HG03469 (cell line): ENCODE measurements around the gene DNAI7.

ENCODE experiments used
- ATAC-seq: cut with Tn5 transposase; IDR thresholded peaks from one replicate; pipeline ENCODE4 v1.9.1; 2021; ENCODE audit warnings: mild to moderate bottlenecking, moderate library complexity, moderate number of reproducible peaks; ENCODE audit not compliant: unreplicated experiment

DNAI7 gene

GRCh38 chr12:25195056-25195971 is at the start of gene DNAI7, which contains the start of gene ETFRF1:
TSS of gene DNAI7 (minus strand) at chr12:25195160. CDS start at chr12:25195078, 82 bp downstream.
TSS of gene ETFRF1 (plus strand) at chr12:25195237. CDS start at chr12:25203957, 8,720 bp downstream.
- ATAC-seq = peak; percentile 82

DNA sequence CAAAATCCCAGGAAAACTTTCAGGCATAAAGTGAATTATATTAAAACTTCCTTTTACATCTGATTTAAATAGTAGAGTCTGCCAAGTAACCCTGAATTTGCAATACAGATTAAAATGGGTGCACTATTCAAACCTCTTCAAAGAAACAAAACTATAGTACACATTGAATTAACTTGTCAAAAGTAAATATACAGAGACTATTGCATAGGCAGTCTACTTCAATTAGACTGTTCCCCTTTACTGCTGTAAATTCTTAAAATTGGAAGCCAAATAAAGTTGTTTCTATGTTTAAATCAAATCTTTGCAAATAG is 48.7 kb upstream of the DNAI7 start:
- ATAC-seq = no peak

GRCh38 chr12:25242981-25243679 is 48.2 kb upstream of the DNAI7 start:
- no peak for ATAC-seq

- no peak for ATAC-seq
Observed at GRCh38 chr12:25241167-25242020, 46.4 kb upstream of the DNAI7 start.

- ATAC-seq = no peak
Observed at GRCh38 chr12:25236626-25237025, 41.7 kb upstream of the DNAI7 start.

- no peak for ATAC-seq
Observed at GRCh38 chr12:25236190-25236589, 41.2 kb upstream of the DNAI7 start.

DNA sequence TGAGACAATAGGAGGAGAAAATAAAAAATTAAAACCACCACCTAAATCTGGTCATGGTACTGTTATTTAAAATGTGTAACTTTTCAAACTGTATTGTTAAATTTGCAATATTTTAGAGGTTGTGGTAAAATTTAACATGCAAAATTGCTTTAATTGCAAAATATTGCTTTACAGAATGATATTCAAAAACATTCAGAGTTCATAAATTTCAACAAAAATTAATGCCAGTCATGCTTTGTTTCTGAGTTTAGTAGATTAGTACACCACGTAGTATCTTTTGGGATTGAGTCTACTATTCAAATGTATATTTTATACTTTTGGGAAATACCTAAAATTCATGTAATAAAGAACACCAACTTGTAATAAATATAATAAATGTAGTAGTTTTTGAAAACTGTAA is 18.4 kb upstream of the DNAI7 start:
- no peak for ATAC-seq

- no peak for ATAC-seq
Observed at GRCh38 chr12:25208554-25208953, 13.6 kb upstream of the DNAI7 start.

GRCh38 chr12:25207846-25208245 is 12.9 kb upstream of the DNAI7 start:
- ATAC-seq = no peak

- ATAC-seq = no peak
Observed at GRCh38 chr12:25207411-25207810, 12.5 kb upstream of the DNAI7 start.

DNA sequence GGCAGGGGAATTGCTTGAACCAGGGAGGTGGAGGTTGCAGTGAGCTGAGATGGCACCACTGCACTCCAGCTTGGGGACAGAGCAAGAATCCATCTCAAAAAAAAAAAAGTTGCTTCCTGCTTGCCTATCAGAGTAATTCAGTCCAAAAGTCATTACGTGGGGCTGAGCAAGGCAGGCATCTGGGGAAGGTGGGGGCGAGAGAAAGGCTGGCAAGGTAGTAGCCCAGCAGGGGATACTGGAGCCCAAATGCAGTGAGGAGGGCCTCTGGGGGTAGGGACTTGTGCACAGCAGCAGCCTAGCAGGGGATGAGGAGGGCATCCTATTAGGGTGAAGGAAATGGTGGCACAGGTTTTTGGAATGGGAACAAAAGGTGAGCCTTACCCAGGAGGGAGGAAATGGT is 7.2 kb upstream of the DNAI7 start:
- no peak for ATAC-seq

DNA sequence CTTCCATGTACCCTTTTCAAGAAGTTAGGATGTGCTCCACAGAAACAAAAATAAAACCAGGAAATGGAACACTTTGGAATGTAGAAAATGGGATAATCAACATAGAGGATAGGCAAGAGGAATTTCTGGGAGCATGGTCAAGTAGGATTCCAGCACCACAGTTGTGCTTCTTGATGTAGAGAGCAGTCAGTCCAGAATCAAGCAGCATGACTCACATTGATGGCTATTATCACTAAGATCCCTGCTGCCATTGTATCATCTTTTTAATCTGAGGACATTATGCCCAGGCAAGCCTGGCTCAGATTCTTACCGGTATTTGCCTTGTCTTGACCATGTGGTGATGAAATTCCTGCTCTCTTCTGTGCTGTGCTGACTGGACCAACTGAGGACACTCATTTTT is 5.7 kb upstream of the DNAI7 start:
- ATAC-seq = no peak

DNA sequence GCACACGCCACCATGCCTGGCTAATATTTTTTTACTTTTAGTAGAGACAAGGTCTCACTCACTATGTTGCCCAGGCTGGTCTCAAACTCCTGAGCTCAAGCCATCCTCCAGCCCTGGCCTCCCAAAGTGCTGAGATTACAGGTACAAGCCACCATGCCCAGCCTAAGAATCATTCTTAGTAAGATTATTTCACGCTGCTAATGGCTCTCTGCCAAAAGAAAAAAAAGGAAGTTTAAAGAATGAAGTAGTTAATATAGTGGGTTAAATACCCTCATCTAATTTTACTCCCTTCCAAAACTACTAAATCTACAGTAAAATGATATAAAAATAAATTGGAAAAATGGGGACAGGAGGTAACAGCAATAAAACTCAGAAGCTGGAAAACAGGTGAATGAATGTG is 2.6 kb upstream of the DNAI7 start:
- no peak for ATAC-seq

DNA sequence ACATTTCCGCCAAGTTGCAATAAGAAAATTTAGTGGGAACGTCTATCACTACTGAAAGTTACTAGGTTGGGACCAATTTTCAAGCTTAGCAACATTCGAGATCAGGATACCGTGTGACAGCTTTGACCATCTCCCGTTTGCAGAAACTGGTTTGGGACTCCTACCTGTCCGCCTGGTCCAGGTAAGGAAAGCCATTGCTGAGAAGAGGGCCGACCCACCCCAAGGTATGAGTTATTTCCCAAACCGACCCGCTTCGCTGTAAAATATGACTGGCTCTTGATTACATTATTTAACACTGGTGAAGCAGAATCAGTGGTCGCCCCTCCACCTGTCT is 271 bp downstream of the DNAI7 start:
- no peak for ATAC-seq

- no peak for ATAC-seq
Observed at GRCh38 chr12:25194214-25194613, 746 bp downstream of the DNAI7 start.

GRCh38 chr12:25190793-25191192 is 4.2 kb downstream of the DNAI7 start:
- ATAC-seq = no peak

DNA sequence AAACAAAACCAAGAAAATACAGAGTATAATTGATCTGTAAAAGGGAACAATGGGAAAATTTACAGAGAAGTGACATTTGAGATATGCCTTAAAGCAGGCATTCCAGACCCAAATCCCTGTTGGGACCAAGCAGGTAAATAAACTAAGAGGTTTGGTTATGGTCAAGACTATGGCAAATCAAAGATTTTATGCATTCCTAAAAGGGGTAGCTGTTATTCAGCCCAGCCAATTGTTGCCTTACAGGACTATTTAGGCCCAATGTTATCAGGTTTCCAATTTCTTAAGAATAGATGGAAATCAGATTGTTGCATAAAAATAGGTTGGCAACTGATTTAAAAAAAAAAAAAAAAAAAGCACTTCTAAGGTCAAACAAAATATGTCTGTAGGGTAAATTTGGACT is 5.3 kb downstream of the DNAI7 start:
- ATAC-seq = no peak

- ATAC-seq = no peak
Observed at GRCh38 chr12:25187781-25188180, 7.2 kb downstream of the DNAI7 start.

- peak; percentile 52 for ATAC-seq
Observed at GRCh38 chr12:25186788-25187402, 8.1 kb downstream of the DNAI7 start.

DNA sequence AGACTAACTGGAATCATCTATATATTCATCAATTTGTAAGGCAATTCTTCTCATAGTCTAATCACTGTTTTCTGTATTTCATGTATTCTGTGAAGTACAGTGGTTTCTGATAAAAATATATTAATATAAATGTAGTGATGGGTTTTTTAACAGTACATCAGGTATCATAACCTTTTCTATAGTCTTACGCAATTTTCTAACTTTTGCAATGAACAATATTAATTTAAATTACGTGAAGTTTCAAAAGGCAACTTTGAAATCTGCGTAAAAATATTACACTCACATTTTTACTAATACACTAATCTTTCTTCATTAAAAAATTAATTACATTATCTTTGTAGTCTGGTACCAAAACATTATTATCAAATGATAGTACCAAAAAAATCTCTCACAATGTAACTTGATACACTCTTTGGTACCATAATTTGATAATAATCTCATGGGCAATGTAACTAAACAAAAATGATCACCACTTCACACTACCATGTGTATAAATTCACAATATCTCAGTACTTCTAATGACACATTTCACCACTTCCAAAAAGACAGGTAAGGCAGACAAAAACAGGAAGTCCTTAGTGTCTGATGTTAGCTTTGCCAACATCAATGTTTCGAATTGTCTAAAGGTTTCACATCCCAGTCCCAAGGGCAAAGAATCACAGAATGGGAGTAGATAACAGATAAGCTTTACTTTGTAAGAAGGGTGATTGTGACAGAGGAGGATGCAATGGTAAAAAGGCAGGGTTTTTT is 8.7 kb downstream of the DNAI7 start:
- peak; percentile 56 for ATAC-seq
